ENCODE measurements around the gene MYZAP.
A peak's percentile ranks its signal among the peaks of the same experiment; 100 is the strongest.

MYZAP gene, protein sequence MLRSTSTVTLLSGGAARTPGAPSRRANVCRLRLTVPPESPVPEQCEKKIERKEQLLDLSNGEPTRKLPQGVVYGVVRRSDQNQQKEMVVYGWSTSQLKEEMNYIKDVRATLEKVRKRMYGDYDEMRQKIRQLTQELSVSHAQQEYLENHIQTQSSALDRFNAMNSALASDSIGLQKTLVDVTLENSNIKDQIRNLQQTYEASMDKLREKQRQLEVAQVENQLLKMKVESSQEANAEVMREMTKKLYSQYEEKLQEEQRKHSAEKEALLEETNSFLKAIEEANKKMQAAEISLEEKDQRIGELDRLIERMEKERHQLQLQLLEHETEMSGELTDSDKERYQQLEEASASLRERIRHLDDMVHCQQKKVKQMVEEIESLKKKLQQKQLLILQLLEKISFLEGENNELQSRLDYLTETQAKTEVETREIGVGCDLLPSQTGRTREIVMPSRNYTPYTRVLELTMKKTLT

DNA sequence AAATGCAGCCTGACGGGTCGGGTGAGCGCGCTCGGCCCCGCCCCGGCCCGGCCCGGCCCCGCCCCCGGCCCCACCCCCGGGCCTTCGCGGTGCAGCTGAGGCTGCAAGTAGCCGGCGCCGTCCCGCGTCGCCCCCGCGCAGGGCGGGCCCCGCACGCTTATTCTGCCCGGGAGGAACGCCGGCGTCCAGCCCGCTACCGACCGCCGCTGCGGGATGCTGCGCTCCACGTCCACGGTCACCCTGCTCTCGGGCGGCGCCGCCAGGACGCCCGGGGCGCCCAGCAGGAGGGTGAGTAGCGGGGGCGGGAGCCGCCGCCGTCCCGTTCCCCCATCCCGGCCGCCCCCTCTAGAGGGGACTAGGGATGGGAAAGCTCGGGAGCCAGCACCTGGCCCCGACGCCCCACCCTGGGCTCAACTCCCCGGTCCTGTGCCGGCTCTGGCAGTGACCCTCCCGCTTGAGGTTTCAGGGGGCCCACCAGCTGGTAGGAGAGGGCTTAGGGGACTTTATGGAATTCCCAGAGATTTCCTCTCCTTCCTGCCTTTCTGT, at the start of gene MYZAP:
MYZAP (plus strand) TSS at position 83 of the 546 bp plus-strand sequence; CDS start at position 214, 131 bp downstream.
- DNase-seq = peak in 5 of 56 donors; percentile 12 to 48 (median 26)

DNA sequence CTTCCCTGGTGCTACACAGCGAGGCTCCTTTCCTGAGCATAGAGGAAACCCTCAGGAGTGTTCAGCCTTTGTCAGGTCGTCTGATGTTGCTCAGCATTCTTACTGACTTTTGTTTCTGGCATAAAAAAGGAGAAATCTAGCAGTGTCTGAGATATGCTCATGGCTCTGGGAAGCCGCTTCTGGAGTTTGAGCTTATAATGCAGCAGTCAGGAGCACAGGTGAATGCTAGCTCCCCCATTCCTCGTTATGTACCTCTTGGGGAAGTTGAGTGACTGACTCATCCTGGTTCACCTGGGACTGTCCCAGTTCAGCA, 49.2 kb upstream of the MYZAP start:
- no peak for DNase-seq

DNA sequence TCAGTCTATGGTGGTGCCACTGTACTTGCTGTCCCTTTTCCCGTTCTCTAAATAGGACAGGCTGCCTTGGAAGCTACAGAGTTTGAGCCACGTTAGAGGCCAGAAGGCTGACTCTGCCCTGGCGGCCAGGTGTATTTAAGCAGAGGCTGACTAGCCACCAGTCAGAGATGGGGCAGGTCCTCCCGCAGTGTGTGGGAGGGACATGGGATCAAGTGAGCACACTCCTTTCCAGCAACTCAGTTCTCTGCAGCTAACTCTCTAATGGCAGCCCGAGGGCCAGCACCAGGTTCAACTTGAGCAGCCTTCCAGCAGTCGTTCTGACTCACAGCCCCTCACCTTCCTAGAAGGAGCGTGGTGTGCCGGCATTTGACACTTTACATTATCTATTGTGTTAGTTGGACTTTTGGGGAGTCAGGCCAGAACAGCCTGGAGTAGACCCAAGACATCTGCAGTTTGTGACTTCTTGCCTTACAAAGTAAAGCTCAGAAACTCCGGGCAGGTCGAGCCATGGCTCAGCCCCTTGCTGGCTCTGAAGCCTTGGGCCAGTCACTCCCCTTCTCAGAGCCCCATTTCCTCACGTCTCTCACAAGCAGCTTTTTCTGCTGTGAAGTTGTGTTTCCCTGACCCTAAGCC, 46.7 kb upstream of the MYZAP start:
- DNase-seq = no peak

DNA sequence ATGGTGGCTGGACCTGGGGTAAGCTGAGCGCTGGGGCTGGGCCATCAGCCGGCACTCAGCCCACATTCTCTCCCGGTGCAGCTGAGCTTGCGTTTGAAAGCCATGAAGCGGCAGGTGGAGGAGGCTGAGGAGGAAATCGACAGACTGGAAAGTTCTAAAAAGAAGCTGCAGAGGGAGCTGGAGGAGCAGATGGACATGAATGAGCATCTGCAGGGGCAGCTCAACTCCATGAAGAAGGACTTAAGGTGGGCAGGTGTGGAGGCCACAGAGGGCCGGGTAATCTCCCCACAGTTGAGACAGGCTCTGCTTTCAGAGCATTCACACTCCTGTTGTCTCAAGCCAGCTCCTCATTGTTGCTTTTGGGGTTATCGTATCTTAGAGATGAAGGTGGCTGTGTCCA, 45.7 kb upstream of the MYZAP start:
- DNase-seq = no peak

DNA sequence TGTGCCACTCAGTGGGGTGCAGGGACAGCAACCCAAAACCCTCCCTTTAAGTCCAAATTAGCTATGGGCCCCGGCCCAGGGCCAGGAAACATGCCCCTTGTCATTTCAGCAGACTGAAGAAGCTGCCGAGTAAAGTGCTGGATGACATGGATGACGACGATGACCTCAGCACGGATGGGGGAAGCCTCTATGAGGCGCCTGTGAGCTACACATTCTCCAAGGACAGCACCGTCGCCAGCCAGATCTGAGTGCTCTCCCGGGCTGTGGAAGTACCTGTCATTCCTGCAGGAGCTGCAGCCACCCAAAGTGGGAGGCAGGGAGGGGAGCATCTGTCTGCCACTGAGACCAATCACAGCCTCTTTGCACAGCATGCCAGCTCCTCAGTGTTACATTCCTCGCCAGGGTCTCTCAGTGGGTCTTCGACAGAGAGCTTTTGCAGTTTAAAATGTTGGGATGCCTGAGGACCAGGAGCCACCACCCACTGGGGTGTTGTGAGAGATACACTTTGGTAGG, 44.4 kb upstream of the MYZAP start:
- DNase-seq = no peak

GRCh38 chr15:57548351-57548750, 43.4 kb upstream of the MYZAP start:
- DNase-seq = no peak

- no peak for DNase-seq
These were observed 42.9 kb upstream of the MYZAP start for GRCh38 chr15:57548835-57549234.

DNA sequence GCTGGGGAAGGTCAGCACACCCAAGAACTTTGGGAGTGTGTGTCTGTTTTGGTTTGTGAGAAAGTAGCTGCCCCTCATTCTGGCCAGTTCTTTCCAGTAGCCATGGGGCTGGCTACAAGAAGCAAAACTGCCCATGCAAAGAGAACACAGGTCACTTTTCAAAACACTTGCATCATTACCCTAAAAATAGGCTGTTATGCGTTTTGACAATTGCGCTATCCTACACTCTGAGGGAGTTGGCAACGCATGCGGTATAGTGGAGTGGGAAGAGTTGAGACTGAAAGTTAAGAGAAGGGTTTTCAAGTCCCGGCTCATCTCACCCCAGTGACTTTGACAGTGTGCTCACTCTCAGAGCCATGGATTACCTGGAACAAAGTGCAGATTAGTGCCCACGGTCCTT, 41.8 kb upstream of the MYZAP start:
- DNase-seq = no peak

- DNase-seq = peak in 31 of 56 donors; percentile 9 to 69 (median 31)
These were observed 41.1 kb upstream of the MYZAP start for GRCh38 chr15:57550640-57551039.

- no peak for DNase-seq
These were observed 39.7 kb upstream of the MYZAP start for GRCh38 chr15:57551715-57552677.

GRCh38 chr15:57552678-57553334, 38.9 kb upstream of the MYZAP start:
- DNase-seq = no peak

DNA sequence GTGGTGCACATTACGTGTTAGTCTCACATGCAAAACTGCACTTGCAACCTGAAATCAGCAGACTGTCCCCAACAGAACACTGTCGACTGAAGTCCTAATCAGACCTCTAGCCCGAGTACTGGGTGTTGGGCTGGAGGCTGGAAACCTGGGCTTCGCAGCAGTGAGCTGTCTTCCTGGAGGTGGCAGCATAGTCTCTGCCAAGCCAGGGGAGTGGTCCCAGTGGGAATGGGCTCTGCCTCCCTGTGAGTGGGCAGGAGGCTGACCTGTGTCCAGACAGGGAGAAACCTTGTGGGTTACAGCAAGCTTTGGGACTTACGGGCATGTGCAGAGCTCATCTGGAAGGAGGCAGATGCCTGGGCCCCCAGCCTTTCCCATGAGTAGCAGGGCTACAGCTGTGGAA, 38.2 kb upstream of the MYZAP start:
- DNase-seq = no peak

GRCh38 chr15:57554063-57554811, 37.5 kb upstream of the MYZAP start:
- peak in 19 of 56 donors; percentile 14 to 55 (median 19) for DNase-seq

DNA sequence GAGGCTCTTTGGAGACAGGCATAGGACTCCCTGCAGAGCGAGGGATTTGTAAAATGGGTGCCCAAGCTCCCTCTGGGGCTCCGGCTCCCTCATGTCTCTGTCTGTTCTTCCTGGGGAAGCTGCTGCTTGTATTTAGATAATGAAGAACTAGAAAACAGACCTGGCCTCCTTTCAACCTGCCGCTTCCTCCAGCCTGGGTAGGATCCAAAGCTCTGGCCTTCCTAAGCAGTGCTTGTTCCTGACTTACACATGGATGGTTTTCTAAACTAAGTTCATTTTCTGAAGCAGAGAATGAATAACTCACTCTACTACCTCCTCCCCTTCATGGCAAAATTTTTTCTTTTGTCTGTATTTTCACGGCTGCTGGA, 36.9 kb upstream of the MYZAP start:
- DNase-seq = peak in 4 of 56 donors; percentile 19 to 51 (median 32)

GRCh38 chr15:57555270-57555669, 36.4 kb upstream of the MYZAP start:
- DNase-seq = no peak

DNA sequence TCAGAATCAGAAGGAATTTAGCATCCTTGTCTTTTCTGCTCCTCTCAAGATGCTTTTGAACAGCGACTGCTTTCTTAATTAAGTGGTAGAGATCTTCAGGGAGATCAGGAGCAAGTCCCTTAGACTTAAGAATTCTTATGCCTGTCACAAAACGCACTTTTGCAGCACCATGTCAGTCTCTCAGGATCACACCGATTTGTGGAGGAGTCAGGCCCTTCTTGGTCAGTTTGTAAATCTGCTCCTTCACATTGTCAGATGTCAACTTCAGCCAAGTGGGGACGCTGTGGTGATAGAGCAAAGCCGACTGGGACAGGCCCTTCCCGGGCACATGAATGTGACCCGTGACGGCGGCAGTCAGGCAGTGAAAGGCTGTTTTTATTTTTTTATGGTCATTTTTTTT, 35.7 kb upstream of the MYZAP start:
- DNase-seq = no peak

DNA sequence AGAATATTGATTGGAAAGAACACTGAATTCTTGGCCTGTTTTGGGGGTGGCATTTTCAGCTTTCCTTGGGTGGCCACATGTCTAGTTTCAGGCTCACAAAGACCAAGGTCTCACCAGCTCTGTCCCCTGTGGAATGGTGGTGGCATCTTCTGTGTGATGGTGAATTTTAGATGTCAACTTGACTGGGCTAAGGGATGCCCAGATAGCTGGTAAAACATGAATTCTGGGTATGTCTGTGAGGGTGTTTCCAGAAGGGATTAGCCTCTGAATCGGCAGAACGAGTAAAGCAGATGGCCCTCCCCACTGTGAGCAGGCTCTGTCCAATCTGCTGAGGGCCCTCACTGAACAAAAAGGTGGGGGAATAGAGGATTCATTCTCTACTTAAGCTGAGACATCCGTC, 34.4 kb upstream of the MYZAP start:
- no peak for DNase-seq

DNA sequence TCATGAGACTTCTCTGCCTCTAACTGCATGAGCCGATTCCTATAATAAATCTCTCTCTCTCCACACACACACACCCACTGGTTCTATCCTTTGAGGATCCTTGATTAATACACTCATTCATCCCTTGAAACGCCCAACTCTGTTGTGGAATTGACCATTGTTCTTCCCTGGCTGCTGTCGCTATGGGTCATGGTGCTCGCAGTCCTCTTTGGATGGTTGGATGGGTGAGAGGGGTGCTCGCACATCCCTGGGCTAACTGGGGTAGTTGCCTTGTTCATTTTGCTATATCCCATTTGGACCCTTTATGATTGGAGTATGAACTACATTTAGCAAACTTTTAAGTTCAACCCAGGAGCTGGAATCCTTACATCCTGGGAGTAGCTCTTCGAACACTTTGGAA, 33.9 kb upstream of the MYZAP start:
- DNase-seq = no peak

GRCh38 chr15:57559875-57560274, 31.8 kb upstream of the MYZAP start:
- peak in 18 of 56 donors; percentile 2 to 77 (median 13) for DNase-seq

All from amygdala (tissue), 56 donors.